Spinal cord (tissue), 10 donors: ENCODE data around the gene CNPY2. TPM values are rescaled to one million over a fixed set of nuclear protein-coding genes. Genes with fewer than 3 reads are reported as not detected.
"Not testable (repeated sequence)": the region's sequence is repeated elsewhere in the genome, so short reads cannot be mapped to it uniquely, and the experiment has no call there.

Source experiments
- DNase-seq, 6 donors: peaks; one replicate each; pipeline versions ENCODE4 v3.0.0 to v3.0.0-alpha.2; 2013 to 2015; ENCODE audit warnings: low spot score in 6 of 6, low read depth in 4 of 6
- H3K27ac ChIP-seq: one replicate; pipeline ENCODE4 v1.5.1; 2013; ENCODE audit warnings: low read depth, low read length, control low read depth
- H3K27me3 ChIP-seq: one replicate; pipeline ENCODE4 v1.6.1; 2013; ENCODE audit warnings: low read length; ENCODE audit not compliant: control insufficient read depth, insufficient read depth
- H3K36me3 ChIP-seq: one replicate; pipeline ENCODE4 v1.6.1; 2013; ENCODE audit warnings: low read length; ENCODE audit not compliant: control insufficient read depth, insufficient read depth
- H3K4me1 ChIP-seq: one replicate; pipeline ENCODE4 v1.6.1; 2013; ENCODE audit warnings: low read length; ENCODE audit not compliant: control insufficient read depth, insufficient read depth
- H3K4me3 ChIP-seq: one replicate; pipeline ENCODE4 v1.5.1; 2013; ENCODE audit warnings: low read depth, low read length, control low read depth
- H3K9me3 ChIP-seq: one replicate; pipeline ENCODE4 v1.6.1; 2013; ENCODE audit warnings: low read length; ENCODE audit not compliant: control insufficient read depth, insufficient read depth
- WGBS: methylation state at CpG from one replicate; pipeline ENCODE4 v1.1.5; 2013; ENCODE audit warnings: missing lambda C conversion rate; ENCODE audit not compliant: insufficient coverage; 5-methylcytosine and 5-hydroxymethylcytosine counted together
- polyA plus RNA-seq, 2 donors: library from polyadenylated mRNA; unstranded; fragments of 120-200 nt; gene quantifications; one replicate each; pipeline ENCODE4 v1.2.1, GENCODE V29; 2013; ENCODE audit not compliant: insufficient read length in 2 of 2
- total RNA-seq, 2 donors: library from RNA; depleted of rRNA in 1 of 2; stranded (reverse); fragments of 120-200 nt in 1 of 2; fragments of >200 nt in 1 of 2; gene quantifications; one replicate each; pipeline versions ENCODE4 v1.2.3 to v1.2.4, GENCODE V29; 2013 to 2014
- donor health status: healthy.

The CNPY2 gene
- total and polyA plus RNA-seq, 4 donors = 46.7 to 163 (median 145) TPM

DNA sequence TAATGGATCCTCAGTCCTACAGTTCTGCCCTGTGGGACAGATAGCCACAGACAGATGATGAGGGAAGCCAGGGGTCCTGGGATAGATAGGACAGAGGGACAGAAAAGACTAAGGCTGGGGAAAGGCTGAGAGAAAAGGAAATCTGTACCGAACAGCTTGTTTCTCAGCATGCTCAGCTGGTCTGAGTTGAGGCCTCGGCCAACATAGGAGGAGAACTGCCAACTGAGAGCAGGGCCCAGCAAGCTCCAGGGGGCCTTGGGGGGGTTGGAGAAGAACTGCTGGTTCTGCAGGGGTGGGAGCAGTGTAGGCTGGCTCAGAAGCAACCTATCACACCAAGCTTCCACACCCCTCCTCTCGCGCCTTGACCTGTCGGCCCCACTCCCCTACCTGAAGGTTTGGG is 33.0 kb upstream of the CNPY2 start:
- no peak overlapping the region for H3K27ac ChIP-seq
- no peak for DNase-seq
- 90% methylated on average over 2 of the region's 5 CpGs for WGBS
- H3K27me3 ChIP-seq = no peaks in the 10 kb centered on the region
- no peaks in the 10 kb centered on the region for H3K4me1 ChIP-seq
- H3K4me3 ChIP-seq = no peak overlapping the region
- peaks cover 82% of the 10 kb centered on the region for H3K36me3 ChIP-seq
- H3K9me3 ChIP-seq = no peaks in the 10 kb centered on the region

DNA sequence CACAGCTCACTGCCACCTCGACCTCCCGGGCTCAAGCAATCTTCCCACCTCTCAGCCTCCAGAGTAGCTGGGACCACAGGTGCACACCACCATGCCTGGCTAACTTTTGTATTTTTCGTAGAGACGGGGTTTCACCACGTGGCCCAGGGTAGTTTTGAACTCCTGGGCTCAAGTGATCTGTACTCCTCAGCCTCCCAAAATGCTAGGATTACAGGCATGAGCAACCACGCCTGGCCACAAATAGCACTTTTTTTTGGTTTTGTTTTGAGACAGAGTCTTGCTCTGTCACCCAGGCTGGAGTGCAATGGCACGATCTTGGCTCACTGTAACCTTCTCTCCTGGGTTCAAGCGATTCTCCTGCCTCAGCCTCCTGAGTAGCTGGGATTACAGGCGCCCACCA is 31.5 kb upstream of the CNPY2 start:
- not testable (repeated sequence) for H3K4me1 ChIP-seq, H3K9me3 ChIP-seq, DNase-seq, H3K27me3 ChIP-seq, H3K4me3 ChIP-seq, H3K27ac ChIP-seq
- peaks cover 78% of the 10 kb centered on the region for H3K36me3 ChIP-seq
- 96% methylated on average over 6 of the region's 9 CpGs for WGBS

DNA sequence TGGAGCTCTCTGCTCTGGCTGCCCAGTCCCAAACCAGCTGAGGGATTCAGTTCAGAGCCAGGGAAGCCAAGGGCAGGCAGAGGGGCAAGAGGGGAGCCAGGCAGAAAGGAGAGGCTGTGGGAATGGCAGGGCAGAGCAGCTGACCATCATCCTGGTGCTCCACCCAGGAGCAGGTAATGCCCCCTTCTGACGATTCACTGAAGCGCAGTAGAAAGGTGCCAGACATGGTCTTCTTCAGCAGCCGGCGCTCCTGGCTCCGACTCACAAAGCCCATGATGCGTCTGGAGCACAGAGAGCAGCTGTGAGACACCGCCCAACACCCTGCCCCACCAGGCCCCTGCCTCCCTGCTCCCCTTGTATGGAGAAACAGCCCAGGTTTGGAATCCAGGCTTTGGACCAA is 30.9 kb upstream of the CNPY2 start:
- Histone ChIP-seq H3K4me1 (no peaks in the 10 kb centered on the region), H3K27ac (no peak overlapping the region), H3K9me3 (no peaks in the 10 kb centered on the region), H3K36me3 (peaks cover 77% of the 10 kb centered on the region), H3K4me3 (no peak overlapping the region), H3K27me3 (no peaks in the 10 kb centered on the region)
- WGBS = 72% methylated on average over 7 of the region's 7 CpGs
- no peak for DNase-seq

- H3K36me3 ChIP-seq = peaks cover 38% of the 10 kb centered on the region
- not testable (repeated sequence) for DNase-seq, H3K9me3 ChIP-seq, H3K27me3 ChIP-seq, H3K27ac ChIP-seq, H3K4me3 ChIP-seq, H3K4me1 ChIP-seq
- WGBS = 100% methylated on average over 1 of the region's 2 CpGs
These were observed 26.5 kb upstream of the CNPY2 start for GRCh38 chr12:56342290-56342689.

- no peak overlapping the region for H3K4me3 ChIP-seq
- peaks cover 33% of the 10 kb centered on the region for H3K36me3 ChIP-seq
- DNase-seq = no peak
- no peaks in the 10 kb centered on the region for H3K9me3 ChIP-seq
- H3K4me1 ChIP-seq = no peaks in the 10 kb centered on the region
- H3K27me3 ChIP-seq = no peaks in the 10 kb centered on the region
- no CpG with 5 or more reads among the region's 1 CpG for WGBS
- no peak overlapping the region for H3K27ac ChIP-seq
These were observed 25.8 kb upstream of the CNPY2 start for GRCh38 chr12:56341616-56342015.

GRCh38 chr12:56339158-56339422 is 23.3 kb upstream of the CNPY2 start:
- Histone ChIP-seq H3K27ac (no peak overlapping the region), H3K4me3 (no peak overlapping the region), H3K9me3 (no peaks in the 10 kb centered on the region), H3K36me3 (peaks cover 15% of the 10 kb centered on the region), H3K4me1 (peaks cover 4% of the 10 kb centered on the region), H3K27me3 (no peaks in the 10 kb centered on the region)
- DNase-seq = no peak
- no CpG with 5 or more reads among the region's 1 CpG for WGBS

GRCh38 chr12:56338308-56339157 is 22.7 kb upstream of the CNPY2 start, which contains the start of gene IL23A:
Gene IL23A, plus strand, starts transcription at chr12:56338884. Its CDS starts 161 bp downstream, at chr12:56339045.
- Histone ChIP-seq H3K4me1 (peaks cover 4% of the 10 kb centered on the region), H3K9me3 (no peaks in the 10 kb centered on the region), H3K36me3 (peaks cover 10% of the 10 kb centered on the region), H3K4me3 (no peak within 1 kb of the TSS), H3K27me3 (no peaks in the 10 kb centered on the region), H3K27ac (no peak within 1 kb of the TSS)
- WGBS = 20% methylated on average over 5 of the region's 9 CpGs
- DNase-seq = no peak

- Histone ChIP-seq H3K27me3 (no peaks in the 10 kb centered on the region), H3K9me3 (no peaks in the 10 kb centered on the region), H3K36me3 (peaks cover 2% of the 10 kb centered on the region), H3K27ac (no peak overlapping the region), H3K4me1 (peaks cover 10% of the 10 kb centered on the region), H3K4me3 (no peak overlapping the region)
- no peak for DNase-seq
- WGBS = 86% methylated on average over 5 of the region's 8 CpGs
These were observed 22.0 kb upstream of the CNPY2 start for GRCh38 chr12:56337753-56338251.

- no peaks in the 10 kb centered on the region for H3K9me3 ChIP-seq
- H3K4me1 ChIP-seq = peaks cover 15% of the 10 kb centered on the region
- H3K36me3 ChIP-seq = no peaks in the 10 kb centered on the region
- H3K27ac ChIP-seq = no peak overlapping the region
- no peak for DNase-seq
- no peak overlapping the region for H3K4me3 ChIP-seq
- no peaks in the 10 kb centered on the region for H3K27me3 ChIP-seq
- 82% methylated on average over 2 of the region's 9 CpGs for WGBS
These were observed 20.8 kb upstream of the CNPY2 start for GRCh38 chr12:56336361-56337167.
